Kidney epithelial cell (primary cell): Measurements from ENCODE around the gene KCNK10. TPM values are rescaled to one million over a fixed set of nuclear protein-coding genes. Genes with fewer than 3 reads are reported as not detected.

Source experiments
- DNase-seq: peaks from one replicate; pipeline ENCODE4 v3.0.0-alpha.2; 2010; ENCODE audit warnings: low read depth
- H3K27me3 ChIP-seq: 2 replicates; pipeline ENCODE4 v1.6.0; 2011; ENCODE audit warnings: low read length; ENCODE audit not compliant: control insufficient read depth, insufficient read depth
- H3K36me3 ChIP-seq: 2 replicates; pipeline ENCODE4 v1.5.1; 2011; ENCODE audit warnings: low read length; ENCODE audit not compliant: control insufficient read depth, insufficient read depth
- H3K4me3 ChIP-seq: 2 replicates; pipeline ENCODE4 v1.5.1; 2011; ENCODE audit warnings: low read depth, mild to moderate bottlenecking, control low read depth, low read length
- total RNA-seq: library from RNA; depleted of rRNA; stranded (reverse); fragments of >200 nt; gene quantifications from 2 replicates; pipeline ENCODE4 v1.2.3, GENCODE V29; 2015
- TF ChIP-seq, protein P1 (sequence below): IDR thresholded peaks from 2 replicates; pipeline ENCODE4 v1.5.1; 2011; ENCODE audit warnings: mild to moderate bottlenecking, moderate library complexity, low read length, control low read depth, inconsistent platforms; ENCODE audit not compliant: insufficient read depth, poor library complexity, severe bottlenecking

KCNK10 gene
- total RNA-seq, 1 donor from 2014 or later, result 0.04 TPM

DNA sequence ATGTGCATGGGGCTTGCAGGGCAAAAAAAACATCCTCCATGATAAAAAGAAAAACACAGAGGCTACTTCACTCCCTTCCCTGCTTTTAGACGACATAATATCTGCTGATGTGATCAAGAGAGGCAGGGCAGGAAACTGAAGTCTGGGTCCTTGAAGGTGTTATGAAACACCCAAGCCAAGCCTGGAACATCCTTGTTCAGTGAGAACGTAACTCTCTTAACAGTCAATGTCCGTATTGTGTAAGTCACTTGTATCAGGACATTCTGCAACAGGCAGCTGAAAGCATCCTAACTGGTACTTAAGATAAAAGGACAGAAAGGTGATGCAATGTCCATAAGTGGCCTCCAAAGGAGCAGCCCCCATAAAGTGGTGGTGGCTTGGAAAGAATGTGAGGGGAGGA, 20.0 kb downstream of the KCNK10 start:
- no peaks in the 10 kb centered on the region for H3K36me3 ChIP-seq
- no peak overlapping the region for H3K4me3 ChIP-seq
- TF ChIP-seq, protein P1, sequence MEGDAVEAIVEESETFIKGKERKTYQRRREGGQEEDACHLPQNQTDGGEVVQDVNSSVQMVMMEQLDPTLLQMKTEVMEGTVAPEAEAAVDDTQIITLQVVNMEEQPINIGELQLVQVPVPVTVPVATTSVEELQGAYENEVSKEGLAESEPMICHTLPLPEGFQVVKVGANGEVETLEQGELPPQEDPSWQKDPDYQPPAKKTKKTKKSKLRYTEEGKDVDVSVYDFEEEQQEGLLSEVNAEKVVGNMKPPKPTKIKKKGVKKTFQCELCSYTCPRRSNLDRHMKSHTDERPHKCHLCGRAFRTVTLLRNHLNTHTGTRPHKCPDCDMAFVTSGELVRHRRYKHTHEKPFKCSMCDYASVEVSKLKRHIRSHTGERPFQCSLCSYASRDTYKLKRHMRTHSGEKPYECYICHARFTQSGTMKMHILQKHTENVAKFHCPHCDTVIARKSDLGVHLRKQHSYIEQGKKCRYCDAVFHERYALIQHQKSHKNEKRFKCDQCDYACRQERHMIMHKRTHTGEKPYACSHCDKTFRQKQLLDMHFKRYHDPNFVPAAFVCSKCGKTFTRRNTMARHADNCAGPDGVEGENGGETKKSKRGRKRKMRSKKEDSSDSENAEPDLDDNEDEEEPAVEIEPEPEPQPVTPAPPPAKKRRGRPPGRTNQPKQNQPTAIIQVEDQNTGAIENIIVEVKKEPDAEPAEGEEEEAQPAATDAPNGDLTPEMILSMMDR, result no peak
- DNase-seq, result no peak
- no peaks in the 10 kb centered on the region for H3K27me3 ChIP-seq

DNA sequence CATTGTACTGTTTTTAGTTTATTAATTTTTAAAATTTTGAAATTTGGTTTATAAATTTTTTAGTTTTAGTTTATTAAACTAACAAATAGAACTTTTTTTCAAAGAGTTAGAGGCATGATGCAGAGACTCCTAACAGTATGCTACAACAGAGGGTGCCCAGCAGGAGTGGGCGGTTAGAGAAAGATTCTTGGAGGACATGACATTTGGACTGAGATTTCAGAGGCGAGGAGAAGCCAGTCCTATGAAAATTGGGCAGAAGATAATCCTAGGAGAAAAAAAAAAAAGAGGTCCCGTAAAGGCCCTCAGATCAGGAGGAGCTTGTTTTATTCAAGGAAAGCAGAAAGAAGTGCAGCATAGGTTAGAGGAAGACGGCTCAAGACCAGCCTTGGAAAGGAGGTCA, 21.7 kb downstream of the KCNK10 start:
- Histone ChIP-seq H3K36me3 (no peaks in the 10 kb centered on the region), H3K27me3 (no peaks in the 10 kb centered on the region), H3K4me3 (no peak overlapping the region)
- TF ChIP-seq, protein P1, result no peak
- DNase-seq, result no peak

DNA sequence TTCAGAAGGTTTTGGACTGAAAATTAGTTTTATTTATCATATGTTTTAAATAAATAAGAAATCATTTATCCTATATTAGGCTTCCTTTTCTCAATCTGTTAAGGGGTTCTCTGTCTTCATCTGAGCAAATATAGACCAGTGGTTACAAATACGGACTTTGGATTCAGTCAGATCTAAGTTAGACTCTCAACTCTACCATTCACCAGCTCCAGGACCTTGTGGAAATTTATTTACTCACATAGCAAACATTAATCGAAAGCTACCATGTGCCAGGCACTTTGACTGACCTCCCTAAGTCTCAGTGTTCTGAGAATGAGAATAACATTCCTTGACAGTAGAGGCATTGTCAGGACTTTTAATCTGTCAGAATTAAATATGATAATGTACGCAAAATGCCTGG, 22.3 kb downstream of the KCNK10 start:
- Histone ChIP-seq H3K27me3 (no peaks in the 10 kb centered on the region), H3K36me3 (no peaks in the 10 kb centered on the region), H3K4me3 (no peak overlapping the region)
- TF ChIP-seq, protein P1, result no peak
- no peak for DNase-seq

DNA sequence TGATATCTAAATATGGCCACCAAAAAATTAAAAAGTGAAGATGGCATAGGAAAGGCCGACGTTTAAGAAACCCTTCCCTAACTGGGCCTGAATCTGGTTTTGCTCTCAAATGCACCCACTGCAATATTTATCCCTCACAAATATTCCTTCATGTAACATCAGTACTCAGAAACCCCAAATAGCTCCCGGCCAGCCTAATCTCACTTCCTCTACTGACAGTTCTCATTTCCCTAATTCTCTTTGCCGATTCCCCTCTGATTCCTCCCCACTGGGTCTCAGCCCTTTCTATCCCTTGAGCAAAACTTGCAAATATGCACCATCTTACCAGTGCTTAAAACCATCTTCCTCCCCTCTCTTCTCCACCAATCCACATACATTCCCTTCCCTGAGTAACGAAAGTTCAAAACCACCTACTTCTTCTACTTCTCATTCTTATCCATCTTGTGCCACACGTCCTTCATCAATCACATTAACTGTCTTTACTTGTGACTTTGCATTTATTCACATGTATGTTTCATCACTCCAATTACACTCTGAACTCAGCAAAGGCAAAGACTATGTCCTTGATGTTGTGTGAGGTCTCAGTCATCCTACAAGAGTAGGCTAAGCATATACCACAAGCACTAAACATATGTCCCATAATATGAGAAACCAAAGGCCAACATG, 23.1 kb downstream of the KCNK10 start:
- no peak overlapping the region for H3K4me3 ChIP-seq
- no peaks in the 10 kb centered on the region for H3K27me3 ChIP-seq
- TF ChIP-seq, protein P1, result no peak
- no peaks in the 10 kb centered on the region for H3K36me3 ChIP-seq
- no peak for DNase-seq

DNA sequence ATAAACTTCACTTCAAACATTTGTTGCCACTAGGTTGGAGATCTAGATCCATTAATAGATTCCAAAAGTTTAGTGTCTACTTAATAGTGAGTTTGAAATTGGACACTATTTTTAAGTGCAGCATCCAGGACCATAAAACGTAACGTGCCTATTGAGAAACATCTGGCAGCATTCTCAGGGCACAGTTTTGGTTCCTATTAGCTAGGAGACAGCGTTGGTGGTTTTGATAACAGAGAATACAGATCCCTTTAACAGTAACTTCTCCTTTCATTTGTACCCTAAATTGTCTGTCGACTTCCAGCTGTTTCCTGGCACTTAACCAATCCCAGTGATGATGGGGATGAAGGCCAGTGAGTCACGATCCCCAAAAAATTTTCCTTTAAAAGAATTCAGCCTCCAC, 25.8 kb downstream of the KCNK10 start:
- Histone ChIP-seq H3K4me3 (no peak overlapping the region), H3K36me3 (no peaks in the 10 kb centered on the region), H3K27me3 (no peaks in the 10 kb centered on the region)
- TF ChIP-seq, protein P1, result no peak
- DNase-seq, result no peak

DNA sequence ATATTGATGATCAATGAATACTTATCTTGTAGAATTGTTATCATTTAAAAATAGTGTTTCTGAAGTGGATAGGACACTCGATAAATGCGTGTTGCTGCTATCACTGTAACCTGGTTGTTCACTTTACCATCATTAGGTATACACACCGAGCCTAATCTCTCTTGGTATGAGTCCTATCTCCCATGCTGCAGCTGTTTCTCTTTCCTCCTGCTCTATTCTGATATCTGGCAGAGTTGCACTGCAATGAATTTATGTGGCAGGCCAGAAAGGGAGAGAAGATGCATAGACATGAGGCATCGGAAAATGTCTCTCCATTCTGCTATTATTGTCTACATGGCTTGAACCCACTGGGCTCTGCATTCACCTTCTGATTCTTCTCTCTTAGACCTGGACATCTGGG, 26.7 kb downstream of the KCNK10 start:
- H3K36me3 ChIP-seq, result no peaks in the 10 kb centered on the region

More for the DNA sequence above, 26.7 kb downstream of the KCNK10 start:
- no peaks in the 10 kb centered on the region for H3K27me3 ChIP-seq
- H3K4me3 ChIP-seq, result no peak overlapping the region
- no peak for DNase-seq
- TF ChIP-seq, protein P1, result no peak
